Stimulated activated CD8-positive, alpha-beta memory T cell treated with anti-CD3 and anti-CD28 coated beads, Interleukin-7, amount 100 ng/mL, for 48 hours (primary cell): ENCODE data around the gene RGMA.

Source experiments
- DNase-seq, 2 donors: peaks; one replicate each; pipeline ENCODE4 v3.0.0-alpha.2; 2020; ENCODE audit warnings: low read depth in 1 of 2; ENCODE audit errors: extremely low read depth in 1 of 2

The RGMA gene

GRCh38 chr15:93088981-93089726 lies at the start of gene RGMA:
TSS of gene RGMA (minus strand) at chr15:93089211. CDS start at chr15:93088932, 279 bp downstream.
- DNase-seq, result no peak

DNA sequence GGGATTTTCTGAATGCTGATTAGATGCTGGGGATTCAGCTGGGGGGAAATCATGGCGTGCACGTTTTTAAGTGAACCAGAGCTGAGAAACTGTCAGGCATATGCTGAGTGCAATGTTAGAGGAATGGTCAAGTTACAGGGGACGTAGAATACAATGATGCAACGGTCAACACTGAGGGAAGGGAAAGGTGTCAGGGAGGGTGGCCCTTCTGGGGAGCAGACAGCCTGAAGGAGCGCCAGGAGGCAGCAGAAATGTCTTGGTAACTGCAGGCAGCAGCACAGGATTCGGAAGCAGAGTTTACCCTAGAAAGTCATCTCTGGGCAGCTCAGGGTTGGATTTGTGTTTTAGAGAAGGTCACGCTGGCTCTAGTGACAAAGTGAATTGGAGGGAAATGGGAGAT lies 47.6 kb upstream of the RGMA start:
- DNase-seq, result no peak

DNA sequence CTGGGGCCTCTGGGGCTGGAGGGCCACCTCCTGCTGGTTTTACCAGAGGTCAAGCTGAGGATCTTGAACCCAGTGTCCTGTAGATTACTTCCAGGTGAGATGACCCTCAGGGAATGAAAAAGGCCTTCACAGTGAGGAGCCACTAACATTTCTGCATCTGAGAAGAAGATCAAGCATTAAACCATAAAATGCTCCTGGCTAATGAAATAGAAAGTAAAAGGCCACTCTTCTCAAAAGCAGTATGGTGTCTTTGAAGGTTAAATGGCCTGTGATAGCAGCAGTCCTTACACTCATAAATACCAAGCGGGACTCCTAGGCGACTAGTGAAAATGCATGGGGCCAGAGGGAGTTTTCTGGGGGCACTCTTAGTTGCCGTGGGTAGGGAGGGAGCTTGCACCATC lies 47.0 kb upstream of the RGMA start:
- no peak for DNase-seq

GRCh38 chr15:93135459-93135858 lies 46.4 kb upstream of the RGMA start:
- DNase-seq, result no peak

GRCh38 chr15:93131485-93132095 lies 42.6 kb upstream of the RGMA start:
- DNase-seq, result no peak

DNA sequence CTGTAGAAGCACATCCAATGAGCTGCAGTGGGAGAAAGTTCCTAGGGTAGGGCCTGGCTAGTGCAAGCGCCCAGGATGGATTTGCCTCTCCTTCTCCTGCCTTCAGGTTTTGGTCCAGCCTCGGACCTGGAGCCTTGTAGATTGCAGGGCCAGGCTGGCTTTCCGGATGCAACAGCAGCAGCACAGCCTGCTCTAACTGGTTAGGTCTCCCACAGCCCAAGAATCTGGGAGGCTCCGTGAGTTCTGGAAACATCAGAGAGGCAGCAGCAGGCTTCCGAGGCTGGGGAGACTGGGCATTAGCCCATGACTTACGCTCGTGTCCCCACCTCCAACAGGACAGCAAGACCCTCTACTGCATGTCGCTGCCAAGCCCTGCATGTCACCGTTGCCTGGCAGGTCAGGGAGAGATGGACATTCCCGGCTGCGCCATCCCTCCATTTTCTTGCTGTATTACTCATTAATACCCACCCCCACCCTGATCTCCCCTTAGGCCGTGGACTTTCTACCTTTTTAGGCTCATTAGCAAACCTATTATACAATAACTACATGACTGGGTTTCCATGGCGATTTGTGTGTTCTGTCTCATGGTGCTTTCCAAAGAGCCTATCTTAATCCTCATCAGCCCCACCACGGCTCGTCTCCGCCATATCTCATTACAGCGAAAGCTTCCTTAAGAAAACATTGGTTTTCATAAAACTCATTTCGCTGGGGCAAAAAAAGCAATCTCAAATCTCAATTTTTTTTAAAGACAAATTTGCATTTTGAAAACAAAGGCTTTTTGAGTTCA lies 40.9 kb upstream of the RGMA start:
- DNase-seq, result no peak

DNA sequence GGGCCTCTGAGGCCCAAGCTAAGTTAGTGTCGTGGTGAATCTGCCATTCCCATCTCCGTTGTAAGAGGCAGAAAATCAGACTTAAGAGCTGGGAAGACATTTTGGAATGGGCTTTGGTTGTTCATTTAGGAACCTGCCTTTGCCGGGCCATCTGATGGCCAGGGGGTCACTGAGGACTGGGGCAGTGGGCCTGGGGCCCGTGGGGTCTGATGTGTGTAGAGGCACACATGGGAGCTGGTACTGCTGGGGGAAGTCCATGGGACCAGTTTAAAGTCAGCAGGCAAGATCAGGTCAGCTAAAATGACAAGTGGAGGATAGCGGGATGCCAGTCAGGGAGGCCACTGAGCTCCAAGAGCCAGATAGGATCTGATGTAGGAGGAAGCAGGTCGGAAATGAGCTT lies 38.3 kb upstream of the RGMA start:
- no peak for DNase-seq

DNA sequence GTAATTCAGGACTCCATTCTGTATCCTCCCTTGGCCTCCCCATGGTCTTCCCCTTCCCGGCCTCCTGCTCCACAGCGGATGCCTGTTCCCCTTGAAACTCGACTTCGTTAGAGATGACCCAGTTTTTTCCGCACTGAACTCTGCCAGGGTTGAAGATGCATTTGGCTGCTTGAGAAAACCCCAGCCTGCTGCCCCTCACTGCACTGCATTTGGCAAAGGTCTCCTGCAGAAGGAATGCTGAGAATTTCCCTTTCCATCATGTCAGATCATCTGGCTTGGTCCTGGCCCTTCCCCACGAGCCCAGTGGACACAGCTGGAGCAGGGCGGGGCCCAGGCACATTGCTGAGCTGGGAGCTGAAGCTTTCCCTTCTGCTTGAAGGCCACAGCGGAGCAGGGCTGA lies 37.6 kb upstream of the RGMA start:
- no peak for DNase-seq

GRCh38 chr15:93126148-93126547 lies 37.1 kb upstream of the RGMA start:
- no peak for DNase-seq

GRCh38 chr15:93124126-93124525 lies 35.1 kb upstream of the RGMA start:
- no peak for DNase-seq

GRCh38 chr15:93121973-93122910 lies 33.2 kb upstream of the RGMA start:
- DNase-seq, result no peak

GRCh38 chr15:93121107-93121506 lies 32.1 kb upstream of the RGMA start:
- DNase-seq, result no peak

DNA sequence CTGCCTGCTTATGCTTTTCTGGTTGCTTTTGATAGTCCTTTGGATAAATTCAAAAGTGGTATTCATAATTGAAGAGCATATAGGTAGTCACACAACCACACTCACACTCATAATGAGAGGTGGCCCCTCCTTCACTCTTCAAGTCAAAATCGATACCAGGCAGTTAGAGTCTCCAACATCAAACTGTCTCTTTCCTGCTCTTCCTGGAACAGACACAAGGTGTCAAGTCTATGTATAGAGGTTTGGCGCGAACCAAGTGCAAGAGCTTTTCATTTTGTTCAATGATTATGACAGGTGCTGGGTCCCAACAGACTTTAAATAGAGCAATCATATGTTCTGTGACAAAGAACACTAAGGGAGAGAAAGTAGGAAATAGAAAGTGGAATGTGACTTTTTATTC lies 29.9 kb upstream of the RGMA start:
- DNase-seq, result no peak

GRCh38 chr15:93111451-93111850 lies 22.4 kb upstream of the RGMA start:
- DNase-seq, result no peak

DNA sequence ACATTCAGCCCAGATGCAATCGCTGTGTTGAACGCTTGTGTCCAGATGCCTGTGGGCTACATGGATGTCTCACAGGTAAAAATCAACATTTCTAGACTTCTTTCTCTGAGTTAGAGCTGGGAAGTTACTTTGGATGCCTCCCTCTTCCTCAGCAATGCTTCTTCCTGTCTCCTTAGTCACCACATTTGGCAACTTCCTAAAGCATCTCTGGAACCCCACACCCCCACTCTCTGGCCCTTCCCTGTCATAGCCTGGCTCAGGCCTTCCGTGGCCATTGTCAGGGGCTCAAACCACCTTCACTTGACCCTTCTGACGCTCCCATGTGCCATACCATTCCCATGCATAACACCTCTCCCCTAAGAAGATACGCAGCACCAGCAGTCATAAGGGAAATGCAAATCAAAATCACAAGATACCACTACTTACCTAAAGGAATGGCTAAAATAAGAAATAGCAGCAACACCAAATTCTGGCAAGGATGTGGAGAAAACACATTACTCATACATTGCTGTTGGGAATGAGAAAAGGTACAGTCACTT lies 21.6 kb upstream of the RGMA start:
- DNase-seq, result no peak

GRCh38 chr15:93109336-93110102 lies 20.5 kb upstream of the RGMA start:
- DNase-seq, result no peak

DNA sequence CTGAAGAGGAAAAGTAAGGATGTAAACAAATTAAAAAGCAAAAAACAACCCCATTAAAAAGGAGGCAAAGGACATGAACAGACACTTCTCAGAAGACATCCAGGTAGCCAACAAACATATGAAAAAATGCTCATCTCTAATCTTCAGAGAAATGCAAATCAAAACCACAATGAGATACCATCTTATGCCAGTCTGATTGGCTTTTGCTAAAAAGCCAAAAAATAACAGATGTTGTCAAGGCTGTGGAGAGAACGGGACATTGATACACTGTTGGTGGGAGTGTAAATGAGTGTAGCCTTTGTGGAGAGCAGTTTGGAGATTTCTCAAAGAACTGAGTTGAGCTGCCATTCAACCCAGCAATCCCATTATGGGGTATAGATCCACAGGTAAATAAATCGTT lies 18.6 kb upstream of the RGMA start:
- DNase-seq, result no peak

DNA sequence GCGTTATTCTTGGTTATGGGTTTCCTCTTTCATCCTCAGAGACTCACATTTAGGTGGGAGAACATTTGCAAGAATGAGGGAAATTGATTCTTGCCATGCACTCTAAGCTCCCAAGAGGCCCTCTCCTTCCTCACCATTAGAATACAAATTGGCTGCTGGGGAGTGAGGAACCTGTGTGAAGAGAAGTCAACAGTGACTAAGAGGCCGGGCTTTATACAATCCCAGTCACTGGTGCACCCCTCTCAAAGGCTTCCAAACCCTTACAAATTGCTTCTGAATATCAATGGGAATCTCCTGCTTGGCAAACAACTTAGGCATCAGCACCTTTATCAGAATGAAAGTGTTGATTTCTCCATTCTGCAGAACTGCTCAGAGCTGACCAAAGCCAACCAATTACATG lies 16.5 kb upstream of the RGMA start:
- no peak for DNase-seq

DNA sequence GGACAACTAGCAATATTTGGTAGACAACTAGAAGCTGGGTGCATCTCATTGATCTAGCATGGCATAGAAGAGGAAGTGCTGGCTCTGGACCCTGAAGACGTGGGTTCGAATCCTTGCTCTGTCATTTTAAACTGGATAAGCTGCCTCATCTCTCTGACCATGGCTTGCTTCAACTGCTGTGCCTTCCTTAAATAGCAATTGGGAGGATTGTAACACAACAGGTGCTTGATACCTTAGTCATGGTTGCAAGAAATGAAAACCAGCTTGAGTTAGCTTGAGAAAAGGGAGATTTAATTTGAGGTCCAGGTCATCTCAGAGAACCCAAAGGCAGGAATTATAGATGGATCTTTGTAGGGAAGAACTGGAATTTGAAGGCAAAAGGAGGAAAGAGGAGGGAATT lies 14.8 kb upstream of the RGMA start:
- no peak for DNase-seq

GRCh38 chr15:93102211-93102610 lies 13.2 kb upstream of the RGMA start:
- no peak for DNase-seq
